ENCODE data around the gene TINAG. TPM values are rescaled to one million over a fixed set of nuclear protein-coding genes. Genes with fewer than 3 reads are reported as not detected.

TINAG gene
- total RNA-seq, result not detected
- long read RNA-seq, donor 1, result 0 reads
- long read RNA-seq, donor 2, result 0 reads

GRCh38 chr6:54308289-54308985, at the start of gene TINAG:
TINAG (plus strand) TSS chr6:54308441; CDS start chr6:54308551, 110 bp downstream.
- intact Hi-C loops (cut with DNase I), result no loop called here
- DNase-seq (ENCODE audit: low spot score), result no peak

- intact Hi-C loops (cut with DNase I), result loop anchor here in 1 of 2 donors (5.0 kb wide), 1 partner anchor 1023 kb away; no protein-coding TSS in a partner anchor
- DNase-seq (ENCODE audit: low spot score), result no peak
Observed at GRCh38 chr6:54260025-54260424, 48.2 kb upstream of the TINAG start.

DNA sequence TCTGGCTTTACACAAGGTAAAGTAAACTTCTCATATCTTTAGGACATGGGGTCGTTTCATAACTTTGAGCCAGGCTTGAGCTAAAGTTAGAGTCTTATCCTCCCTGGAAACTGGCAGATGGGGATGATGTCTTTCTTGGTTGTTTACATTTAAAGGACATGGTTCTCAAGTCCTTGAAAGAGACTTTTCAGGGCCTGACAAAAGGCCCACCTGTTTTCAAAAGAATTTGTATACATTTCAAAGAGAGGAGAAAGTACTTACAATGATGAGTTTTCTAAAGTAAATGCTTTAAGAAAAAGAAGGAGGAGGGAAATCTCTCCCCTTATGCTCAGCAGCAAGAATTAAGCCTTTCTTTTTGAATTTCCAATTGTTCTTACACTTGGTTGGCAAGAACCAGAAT, 45.7 kb upstream of the TINAG start:
- DNase-seq (ENCODE audit: low spot score), result no peak
- intact Hi-C loops (cut with DNase I), result loop anchor here in 1 of 2 donors (5.0 kb wide), 1 partner anchor 1025 kb away; no protein-coding TSS in a partner anchor

DNA sequence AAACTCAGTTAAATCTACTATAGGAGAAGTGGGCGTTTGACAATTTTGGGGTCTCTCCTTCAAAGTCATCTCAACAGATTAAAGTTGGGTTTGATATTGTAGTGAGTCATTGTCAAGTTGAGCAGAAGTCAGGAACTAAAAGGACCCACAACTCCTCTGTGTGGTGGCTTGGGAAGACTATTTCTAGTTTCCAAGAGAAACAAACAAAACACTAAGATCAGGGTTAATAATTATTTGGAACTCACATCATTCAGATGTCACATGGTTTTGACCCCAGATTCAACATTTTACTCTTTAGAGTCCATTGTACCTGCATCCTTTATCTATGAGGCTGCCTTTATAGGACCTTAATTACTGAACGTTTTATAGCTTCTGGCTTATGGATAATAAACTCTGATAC, 45.3 kb upstream of the TINAG start:
- intact Hi-C loops (cut with DNase I), result loop anchor here in 1 of 2 donors (5.0 kb wide), 1 partner anchor 1026 kb away; no protein-coding TSS in a partner anchor
- no peak for DNase-seq (ENCODE audit: low spot score)

- intact Hi-C loops (cut with DNase I), result loop anchor here in 1 of 2 donors (5.0 kb wide), 1 partner anchor 1027 kb away; no protein-coding TSS in a partner anchor
- no peak for DNase-seq (ENCODE audit: low spot score)
Observed at GRCh38 chr6:54264581-54265272, 43.5 kb upstream of the TINAG start.

DNA sequence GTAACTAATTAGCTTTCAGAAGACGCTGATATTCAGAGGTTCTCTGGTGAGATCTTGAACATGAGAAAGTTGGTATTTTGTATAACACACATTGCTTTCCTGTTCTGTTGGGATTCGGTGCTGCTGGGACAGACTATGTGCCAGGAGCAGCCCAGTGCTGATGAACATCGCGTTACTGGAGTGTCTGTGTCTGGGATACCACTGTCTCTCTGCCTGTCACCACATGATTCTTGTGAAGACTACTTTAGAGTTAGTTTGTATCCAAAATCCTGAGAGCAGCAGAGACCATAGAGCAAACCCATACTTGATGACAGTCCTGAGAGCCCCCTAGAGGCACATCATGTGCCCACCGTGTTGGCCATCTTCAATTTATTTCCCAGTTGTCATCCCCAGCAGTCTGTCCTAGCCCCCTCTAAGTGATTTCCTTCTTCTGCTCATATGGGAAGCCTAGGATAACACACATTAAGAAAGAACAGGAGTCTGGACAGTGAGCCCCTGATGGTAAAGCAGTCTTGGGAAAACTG, 41.8 kb upstream of the TINAG start:
- intact Hi-C loops (cut with DNase I), result no loop called here

DNA sequence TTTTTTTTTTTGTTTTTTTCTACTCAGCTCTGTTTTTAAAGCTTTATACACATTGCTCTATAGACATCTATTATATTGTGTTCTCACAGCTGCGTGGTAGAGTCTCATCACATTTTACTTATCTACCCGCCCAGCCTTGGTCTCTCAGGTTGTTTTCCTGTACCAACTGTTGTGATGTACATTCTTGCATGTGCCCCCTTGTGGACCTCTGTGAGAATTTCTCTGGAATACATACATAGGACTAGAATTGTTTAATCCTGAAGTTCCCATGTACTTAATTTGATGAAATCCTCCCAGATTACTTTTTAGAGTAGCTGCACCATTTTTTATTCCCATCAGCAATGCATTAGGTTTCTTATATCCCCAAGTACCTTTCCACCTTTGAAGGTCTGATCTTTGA, 40.4 kb upstream of the TINAG start:
- DNase-seq (ENCODE audit: low spot score), result no peak
- intact Hi-C loops (cut with DNase I), result no loop called here

More for the DNA sequence above, 41.8 kb upstream of the TINAG start:
- no peak for DNase-seq (ENCODE audit: low spot score)

- intact Hi-C loops (cut with DNase I), result no loop called here
- no peak for DNase-seq (ENCODE audit: low spot score)
Observed at GRCh38 chr6:54273214-54273820, 34.9 kb upstream of the TINAG start.

DNA sequence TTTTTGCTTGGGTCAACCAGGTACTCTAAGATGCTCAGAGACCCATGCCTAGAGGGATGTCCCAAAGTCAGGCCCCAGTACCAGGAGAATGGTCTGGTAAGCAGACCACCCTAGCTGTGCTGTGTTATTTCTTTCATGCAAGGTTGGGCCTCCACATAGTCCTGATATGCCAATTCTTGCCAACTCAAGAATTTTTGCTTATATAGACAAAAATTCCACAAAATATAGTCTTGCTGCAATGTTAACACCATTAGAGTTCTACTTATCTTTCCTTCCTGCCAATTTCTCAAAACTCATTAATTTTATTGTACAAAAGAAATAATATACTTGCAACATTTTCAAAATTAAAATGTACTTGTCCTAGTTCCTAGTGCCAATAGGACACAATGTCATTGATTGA, 33.9 kb upstream of the TINAG start:
- intact Hi-C loops (cut with DNase I), result no loop called here
- DNase-seq (ENCODE audit: low spot score), result no peak

DNA sequence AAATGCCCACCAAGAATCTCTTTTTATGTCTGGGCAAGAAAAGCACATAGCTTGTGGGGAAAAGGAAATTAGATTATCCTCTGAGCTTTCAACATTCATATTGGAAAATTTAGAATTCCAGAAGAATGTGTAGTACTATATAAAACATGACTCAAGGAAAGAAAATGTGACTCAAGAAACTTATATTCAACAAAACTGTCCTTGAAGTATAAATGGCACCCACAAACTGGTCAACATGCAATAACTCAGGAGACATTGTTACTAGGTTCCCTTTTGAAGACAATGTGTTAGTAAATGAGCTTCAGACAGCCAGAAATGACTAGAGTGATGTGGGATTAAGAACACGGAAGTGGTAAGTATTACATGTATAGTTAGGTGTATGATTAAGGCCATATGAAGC, 26.1 kb upstream of the TINAG start:
- DNase-seq (ENCODE audit: low spot score), result no peak
- intact Hi-C loops (cut with DNase I), result no loop called here

GRCh38 chr6:54284161-54284860, 23.9 kb upstream of the TINAG start:
- no peak for DNase-seq (ENCODE audit: low spot score)
- intact Hi-C loops (cut with DNase I), result no loop called here

DNA sequence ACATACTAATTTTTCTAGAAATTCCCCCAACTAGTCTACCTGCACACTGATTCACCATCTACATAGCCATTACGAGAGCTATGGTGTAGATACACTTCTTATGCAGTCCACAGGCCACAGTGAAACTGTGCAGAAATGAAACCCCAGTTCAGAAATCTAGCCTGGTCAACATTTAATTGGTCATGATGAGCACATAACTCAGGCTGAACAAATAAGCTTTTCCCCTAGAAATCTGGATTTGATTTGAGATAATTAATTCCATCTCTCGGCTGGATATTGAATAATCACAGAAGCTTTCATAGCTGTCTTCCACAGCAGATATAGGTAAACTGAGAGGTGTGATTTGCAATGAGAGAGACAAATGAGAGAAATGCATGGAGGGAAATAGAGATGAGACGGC, 22.6 kb upstream of the TINAG start:
- intact Hi-C loops (cut with DNase I), result no loop called here
- no peak for DNase-seq (ENCODE audit: low spot score)

GRCh38 chr6:54286141-54286540, 22.1 kb upstream of the TINAG start:
- intact Hi-C loops (cut with DNase I), result no loop called here
- no peak for DNase-seq (ENCODE audit: low spot score)

- intact Hi-C loops (cut with DNase I), result no loop called here
- DNase-seq (ENCODE audit: low spot score), result no peak
Observed at GRCh38 chr6:54288474-54288873, 19.8 kb upstream of the TINAG start.

- intact Hi-C loops (cut with DNase I), result no loop called here
- DNase-seq (ENCODE audit: low spot score), result no peak
Observed at GRCh38 chr6:54289426-54289825, 18.8 kb upstream of the TINAG start.

DNA sequence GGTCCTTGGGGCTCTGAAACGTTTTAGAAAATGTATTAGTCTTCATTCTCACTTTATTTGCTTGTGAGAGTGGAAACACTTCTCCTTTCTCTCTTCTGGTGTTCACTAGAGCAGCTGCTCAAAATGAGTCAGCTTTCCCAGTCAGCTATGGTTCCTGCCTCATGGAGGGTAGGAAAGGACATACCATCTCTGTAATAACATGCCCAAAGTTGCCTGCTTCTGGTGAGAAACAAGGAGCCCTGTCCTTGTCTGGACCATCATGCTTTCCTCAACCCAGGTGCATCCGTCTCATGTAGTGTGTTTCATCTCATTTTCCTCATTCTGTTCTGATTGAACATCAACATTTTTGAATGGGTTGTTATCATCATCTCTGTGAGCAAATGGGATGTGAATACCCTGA, 17.1 kb upstream of the TINAG start:
- DNase-seq (ENCODE audit: low spot score), result no peak
- intact Hi-C loops (cut with DNase I), result no loop called here

- no peak for DNase-seq (ENCODE audit: low spot score)
- intact Hi-C loops (cut with DNase I), result no loop called here
Observed at GRCh38 chr6:54291738-54292137, 16.5 kb upstream of the TINAG start.

DNA sequence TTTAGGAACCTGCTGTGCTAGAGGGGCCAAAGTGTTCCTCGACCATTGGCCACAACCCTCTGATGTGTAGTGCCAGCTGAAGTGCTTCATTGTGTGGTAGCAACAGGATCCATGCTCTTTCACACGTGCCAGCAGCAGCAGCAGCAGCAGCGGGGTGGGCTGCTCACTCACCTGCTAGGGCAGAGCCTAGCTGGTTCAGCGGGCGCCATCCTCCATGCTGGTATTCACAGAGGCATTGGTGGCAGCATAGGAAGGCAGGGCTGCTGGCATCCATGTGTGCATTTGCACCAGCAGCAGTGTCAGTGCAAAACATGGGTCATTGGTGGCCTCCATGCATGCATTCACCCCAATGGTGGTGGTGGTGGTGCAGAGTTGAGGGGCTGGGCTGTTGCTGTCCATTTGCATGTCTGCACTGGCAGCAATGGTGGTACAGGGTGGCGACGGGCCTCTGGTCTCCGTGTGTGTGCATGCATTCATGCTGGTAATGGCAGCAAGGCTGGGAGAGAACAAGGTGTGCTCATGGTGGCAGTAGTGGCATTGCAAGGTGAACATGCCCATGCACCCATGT, 13.2 kb upstream of the TINAG start:
- DNase-seq (ENCODE audit: low spot score), result peak; percentile 66
- intact Hi-C loops (cut with DNase I), result no loop called here

All from posterior vena cava (tissue), 2 donors.